ENCODE measurements around the gene ALDH6A1. TPM values are rescaled to one million over a fixed set of nuclear protein-coding genes. Genes with fewer than 3 reads are reported as not detected.
A peak's percentile ranks its signal among the peaks of the same experiment; 100 is the strongest.

ALDH6A1 gene
- total RNA-seq, 1 donor from 2014 or later, result 25.6 TPM

GRCh38 chr14:74083784-74084276, 423 bp downstream of the ALDH6A1 start:
- TF ChIP-seq, protein P1, sequence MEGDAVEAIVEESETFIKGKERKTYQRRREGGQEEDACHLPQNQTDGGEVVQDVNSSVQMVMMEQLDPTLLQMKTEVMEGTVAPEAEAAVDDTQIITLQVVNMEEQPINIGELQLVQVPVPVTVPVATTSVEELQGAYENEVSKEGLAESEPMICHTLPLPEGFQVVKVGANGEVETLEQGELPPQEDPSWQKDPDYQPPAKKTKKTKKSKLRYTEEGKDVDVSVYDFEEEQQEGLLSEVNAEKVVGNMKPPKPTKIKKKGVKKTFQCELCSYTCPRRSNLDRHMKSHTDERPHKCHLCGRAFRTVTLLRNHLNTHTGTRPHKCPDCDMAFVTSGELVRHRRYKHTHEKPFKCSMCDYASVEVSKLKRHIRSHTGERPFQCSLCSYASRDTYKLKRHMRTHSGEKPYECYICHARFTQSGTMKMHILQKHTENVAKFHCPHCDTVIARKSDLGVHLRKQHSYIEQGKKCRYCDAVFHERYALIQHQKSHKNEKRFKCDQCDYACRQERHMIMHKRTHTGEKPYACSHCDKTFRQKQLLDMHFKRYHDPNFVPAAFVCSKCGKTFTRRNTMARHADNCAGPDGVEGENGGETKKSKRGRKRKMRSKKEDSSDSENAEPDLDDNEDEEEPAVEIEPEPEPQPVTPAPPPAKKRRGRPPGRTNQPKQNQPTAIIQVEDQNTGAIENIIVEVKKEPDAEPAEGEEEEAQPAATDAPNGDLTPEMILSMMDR (IDR thresholded peaks at IDR 0.05), result no peak
- peaks cover 22% of the 10 kb centered on the region for H3K4me1 Mint-ChIP-seq (ENCODE audit: unreplicated experiment)
- no peaks in the 10 kb centered on the region for H3K36me3 Mint-ChIP-seq (ENCODE audit: unreplicated experiment)
- no peaks in the 10 kb centered on the region for H3K27me3 Mint-ChIP-seq (ENCODE audit: unreplicated experiment)
- DNase-seq (ENCODE audit: extremely low spot score, unreplicated experiment), result peak; percentile 38
- H3K9me3 Mint-ChIP-seq (ENCODE audit: unreplicated experiment), result no peaks in the 10 kb centered on the region
- peak overlapping the region; percentile 96 for H3K27ac Mint-ChIP-seq (ENCODE audit: unreplicated experiment)
- peak overlapping the region; percentile 95 for H3K4me3 Mint-ChIP-seq (ENCODE audit: unreplicated experiment)

- no peak for DNase-seq (ENCODE audit: extremely low spot score, unreplicated experiment)
- H3K27me3 Mint-ChIP-seq (ENCODE audit: unreplicated experiment), result no peaks in the 10 kb centered on the region
- no peak overlapping the region for H3K27ac Mint-ChIP-seq (ENCODE audit: unreplicated experiment)
- TF ChIP-seq, protein P1 (IDR thresholded peaks at IDR 0.05), result no peak
- no peaks in the 10 kb centered on the region for H3K36me3 Mint-ChIP-seq (ENCODE audit: unreplicated experiment)
- H3K4me1 Mint-ChIP-seq (ENCODE audit: unreplicated experiment), result peaks cover 22% of the 10 kb centered on the region
- no peaks in the 10 kb centered on the region for H3K9me3 Mint-ChIP-seq (ENCODE audit: unreplicated experiment)
- peak overlapping the region; percentile 95 for H3K4me3 Mint-ChIP-seq (ENCODE audit: unreplicated experiment)
Observed at GRCh38 chr14:74083161-74083560, 1.1 kb downstream of the ALDH6A1 start.

DNA sequence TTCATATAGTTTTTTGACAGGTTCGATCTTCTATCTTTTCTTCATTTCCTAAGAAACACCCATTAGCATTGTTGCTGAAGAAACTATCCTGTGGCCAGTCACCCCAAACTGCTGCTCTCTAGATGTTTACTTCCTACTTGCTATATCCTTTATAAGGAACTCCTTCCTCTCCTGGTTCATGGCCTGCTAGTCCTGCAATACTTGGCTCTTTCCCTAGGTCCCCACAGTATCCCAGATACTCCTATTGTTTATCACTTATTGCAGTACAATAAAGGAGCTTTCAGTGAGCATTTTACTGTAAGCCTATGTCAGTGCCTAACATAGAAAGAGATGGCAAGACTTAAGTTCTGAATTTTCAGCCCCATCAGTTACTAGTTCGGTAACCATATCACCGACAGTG, 2.8 kb downstream of the ALDH6A1 start:
- H3K36me3 Mint-ChIP-seq (ENCODE audit: unreplicated experiment), result no peaks in the 10 kb centered on the region
- TF ChIP-seq, protein P1 (IDR thresholded peaks at IDR 0.05), result no peak
- no peaks in the 10 kb centered on the region for H3K9me3 Mint-ChIP-seq (ENCODE audit: unreplicated experiment)
- H3K4me1 Mint-ChIP-seq (ENCODE audit: unreplicated experiment), result peaks cover 22% of the 10 kb centered on the region
- no peak overlapping the region for H3K27ac Mint-ChIP-seq (ENCODE audit: unreplicated experiment)
- H3K4me3 Mint-ChIP-seq (ENCODE audit: unreplicated experiment), result no peak overlapping the region
- no peak for DNase-seq (ENCODE audit: extremely low spot score, unreplicated experiment)
- no peaks in the 10 kb centered on the region for H3K27me3 Mint-ChIP-seq (ENCODE audit: unreplicated experiment)

- H3K27ac Mint-ChIP-seq (ENCODE audit: unreplicated experiment), result no peak overlapping the region
- H3K4me1 Mint-ChIP-seq (ENCODE audit: unreplicated experiment), result peaks cover 19% of the 10 kb centered on the region
- no peaks in the 10 kb centered on the region for H3K36me3 Mint-ChIP-seq (ENCODE audit: unreplicated experiment)
- H3K27me3 Mint-ChIP-seq (ENCODE audit: unreplicated experiment), result no peaks in the 10 kb centered on the region
- DNase-seq (ENCODE audit: extremely low spot score, unreplicated experiment), result no peak
- TF ChIP-seq, protein P1 (IDR thresholded peaks at IDR 0.05), result no peak
- H3K9me3 Mint-ChIP-seq (ENCODE audit: unreplicated experiment), result no peaks in the 10 kb centered on the region
- no peak overlapping the region for H3K4me3 Mint-ChIP-seq (ENCODE audit: unreplicated experiment)
Observed at GRCh38 chr14:74080820-74081460, 3.3 kb downstream of the ALDH6A1 start.

- Mint-ChIP-seq H3K4me3 (ENCODE audit: unreplicated experiment) (no peak overlapping the region), H3K27me3 (ENCODE audit: unreplicated experiment) (no peaks in the 10 kb centered on the region), H3K4me1 (ENCODE audit: unreplicated experiment) (no peaks in the 10 kb centered on the region), H3K27ac (ENCODE audit: unreplicated experiment) (no peak overlapping the region), H3K36me3 (ENCODE audit: unreplicated experiment) (peaks cover 5% of the 10 kb centered on the region), H3K9me3 (ENCODE audit: unreplicated experiment) (no peaks in the 10 kb centered on the region)
- TF ChIP-seq, protein P1 (IDR thresholded peaks at IDR 0.05), result no peak
- no peak for DNase-seq (ENCODE audit: extremely low spot score, unreplicated experiment)
Observed at GRCh38 chr14:74077401-74077800, 6.9 kb downstream of the ALDH6A1 start.

Data from osteocyte (in vitro differentiated cells).